ENCODE data around the gene PRXL2C. TPM values are rescaled to one million over a fixed set of nuclear protein-coding genes. Genes with fewer than 3 reads are reported as not detected.

Gene PRXL2C
- total RNA-seq, 1 experiment from 2014 or later: 8.5 TPM

DNA sequence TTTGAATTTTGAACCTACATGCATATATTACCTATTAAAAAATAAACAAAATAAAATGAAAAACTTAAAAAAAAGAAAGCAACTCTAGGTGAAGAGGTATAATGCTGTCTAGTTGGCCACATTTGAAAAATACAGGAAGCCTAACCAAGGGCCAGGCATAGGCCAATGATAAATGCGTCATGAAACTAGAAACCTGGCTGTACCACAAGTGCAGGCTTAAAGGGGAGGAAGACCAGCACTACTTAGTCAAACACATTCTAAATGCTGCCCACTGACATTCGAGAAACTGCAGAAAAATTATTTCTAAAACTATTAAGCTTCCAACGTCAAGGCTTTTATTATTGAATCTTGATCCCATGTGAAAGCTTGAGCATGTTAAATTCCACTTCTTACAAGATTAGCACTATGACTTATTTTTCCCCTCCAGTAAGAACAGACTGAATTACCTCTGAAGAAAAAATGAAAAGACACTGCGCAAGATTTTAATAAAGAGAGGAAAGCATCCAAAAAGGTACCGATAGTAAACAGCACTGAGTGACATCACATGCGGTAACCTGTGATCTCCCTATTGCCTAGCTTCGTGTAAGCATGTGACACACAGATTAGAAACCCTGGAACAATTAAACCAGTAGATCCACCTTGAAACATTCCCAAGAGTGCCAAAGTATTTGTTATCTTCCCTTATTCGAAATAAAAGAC lies 51.7 kb downstream of the PRXL2C start:
- DNase-seq: no peak
- Histone ChIP-seq H3K9me2 (ENCODE audit: insufficient read depth) (no peaks in the 10 kb centered on the region), H2AFZ (no peak overlapping the region), H3K4me1 (replicated peaks; ENCODE audit: insufficient read depth) (no peaks in the 10 kb centered on the region), H3K4me2 (no peak overlapping the region), H3K27ac (no peak overlapping the region), H3K4me3 (no peak overlapping the region), H3K36me3 (ENCODE audit: low read depth) (no peaks in the 10 kb centered on the region), H3K79me2 (ENCODE audit: low read depth) (peaks cover 37% of the 10 kb centered on the region), H3F3A (ENCODE audit: insufficient read depth, low read depth) (0 out of 2 replicates have a peak, but pooled peaks cover 3% of the 10 kb centered on the region), H3K9me3 (ENCODE audit: insufficient read depth, low read depth) (no peaks in the 10 kb centered on the region), H4K20me1 (ENCODE audit: insufficient read depth) (no peaks in the 10 kb centered on the region), H3K27me3 (ENCODE audit: insufficient read depth, low read depth) (no peaks in the 10 kb centered on the region)
- POLR2A ChIA-PET (ENCODE audit: unreplicated experiment): no interaction called here
- BruUV-seq (replicated peaks): no TSS peak
- TF ChIP-seq, protein P1, sequence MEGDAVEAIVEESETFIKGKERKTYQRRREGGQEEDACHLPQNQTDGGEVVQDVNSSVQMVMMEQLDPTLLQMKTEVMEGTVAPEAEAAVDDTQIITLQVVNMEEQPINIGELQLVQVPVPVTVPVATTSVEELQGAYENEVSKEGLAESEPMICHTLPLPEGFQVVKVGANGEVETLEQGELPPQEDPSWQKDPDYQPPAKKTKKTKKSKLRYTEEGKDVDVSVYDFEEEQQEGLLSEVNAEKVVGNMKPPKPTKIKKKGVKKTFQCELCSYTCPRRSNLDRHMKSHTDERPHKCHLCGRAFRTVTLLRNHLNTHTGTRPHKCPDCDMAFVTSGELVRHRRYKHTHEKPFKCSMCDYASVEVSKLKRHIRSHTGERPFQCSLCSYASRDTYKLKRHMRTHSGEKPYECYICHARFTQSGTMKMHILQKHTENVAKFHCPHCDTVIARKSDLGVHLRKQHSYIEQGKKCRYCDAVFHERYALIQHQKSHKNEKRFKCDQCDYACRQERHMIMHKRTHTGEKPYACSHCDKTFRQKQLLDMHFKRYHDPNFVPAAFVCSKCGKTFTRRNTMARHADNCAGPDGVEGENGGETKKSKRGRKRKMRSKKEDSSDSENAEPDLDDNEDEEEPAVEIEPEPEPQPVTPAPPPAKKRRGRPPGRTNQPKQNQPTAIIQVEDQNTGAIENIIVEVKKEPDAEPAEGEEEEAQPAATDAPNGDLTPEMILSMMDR (conservative IDR thresholded peaks at IDR 0.05): no peak
- no peak for TF ChIP-seq EZH2 (IDR thresholded peaks at IDR 0.05; ENCODE audit: low read depth)
- CTCF ChIA-PET: no interaction called here
- intact Hi-C loops (cut with micrococcal nuclease; ENCODE audit: unreplicated experiment): no loop called here

DNA sequence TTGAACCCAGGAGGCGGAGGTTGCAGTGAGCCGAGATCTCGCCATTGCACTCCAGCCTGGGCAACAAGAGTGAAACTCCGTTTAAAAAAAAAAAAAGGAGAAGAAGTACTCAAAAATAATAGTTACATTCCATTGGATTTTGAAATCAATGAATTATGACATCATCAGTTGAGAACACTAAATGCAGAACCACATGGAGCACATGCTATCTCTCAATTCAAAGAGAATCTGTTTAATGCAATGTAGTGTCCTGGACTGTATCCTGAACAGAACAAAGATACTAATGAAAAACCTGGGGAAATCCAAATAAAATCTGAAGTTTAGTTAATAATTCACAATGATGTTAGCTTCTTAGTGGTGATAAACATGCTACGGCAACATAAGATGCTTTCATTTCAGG lies 55.8 kb downstream of the PRXL2C start:
- intact Hi-C loops (cut with micrococcal nuclease; ENCODE audit: unreplicated experiment): no loop called here
- no peak overlapping the region for H3K4me3 ChIP-seq
- H3K27ac ChIP-seq: no peak overlapping the region
- no peak overlapping the region for H2AFZ ChIP-seq
- no peaks in the 10 kb centered on the region for H3K9me3 ChIP-seq (ENCODE audit: insufficient read depth, low read depth)
- H3K4me1 ChIP-seq (replicated peaks; ENCODE audit: insufficient read depth): no peaks in the 10 kb centered on the region
- no TSS peak for BruUV-seq (replicated peaks)
- DNase-seq: no peak
- TF ChIP-seq, protein P1 (conservative IDR thresholded peaks at IDR 0.05): no peak
- TF ChIP-seq EZH2 (IDR thresholded peaks at IDR 0.05; ENCODE audit: low read depth): no peak
- H3K9me2 ChIP-seq (ENCODE audit: insufficient read depth): no peaks in the 10 kb centered on the region
- ChIA-PET CTCF (no interaction called here), POLR2A (ENCODE audit: unreplicated experiment) (no interaction called here)
- H3K79me2 ChIP-seq (ENCODE audit: low read depth): peaks cover 27% of the 10 kb centered on the region
- 0 out of 2 replicates have a peak, but pooled peaks cover 3% of the 10 kb centered on the region for H3F3A ChIP-seq (ENCODE audit: insufficient read depth, low read depth)
- no peaks in the 10 kb centered on the region for H4K20me1 ChIP-seq (ENCODE audit: insufficient read depth)
- no peaks in the 10 kb centered on the region for H3K27me3 ChIP-seq (ENCODE audit: insufficient read depth, low read depth)
- H3K4me2 ChIP-seq: no peak overlapping the region
- no peaks in the 10 kb centered on the region for H3K36me3 ChIP-seq (ENCODE audit: low read depth)

DNA sequence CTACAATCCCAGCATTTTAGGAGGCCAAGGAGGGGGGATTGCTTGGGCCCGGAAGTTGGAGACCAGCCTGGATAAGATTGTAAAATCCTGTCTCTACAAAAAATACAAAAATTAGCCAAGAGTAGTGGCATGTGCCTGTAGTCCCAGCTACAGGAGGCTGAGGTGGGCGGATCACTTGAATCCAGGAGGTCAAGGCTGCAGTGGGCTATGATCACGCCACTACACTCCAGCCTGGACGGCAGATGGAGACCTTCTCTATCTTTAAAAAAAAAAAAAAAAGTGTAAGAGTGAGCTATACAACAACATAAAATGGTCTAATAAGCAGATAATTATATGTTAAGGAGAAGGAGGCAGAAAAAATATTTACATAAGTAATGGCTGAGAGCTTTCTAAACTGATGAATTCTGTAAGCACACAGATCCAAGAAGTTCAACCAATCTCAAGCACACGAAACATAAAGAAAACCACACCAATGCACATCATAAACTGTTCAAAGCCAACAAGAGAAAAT lies 58.5 kb downstream of the PRXL2C start:
- Histone ChIP-seq H3K9me3 (ENCODE audit: insufficient read depth, low read depth) (no peaks in the 10 kb centered on the region), H4K20me1 (ENCODE audit: insufficient read depth) (no peaks in the 10 kb centered on the region), H3K36me3 (ENCODE audit: low read depth) (no peaks in the 10 kb centered on the region), H3K4me2 (no peak overlapping the region), H3K27ac (no peak overlapping the region), H3F3A (ENCODE audit: insufficient read depth, low read depth) (0 out of 2 replicates have a peak, but pooled peaks cover 3% of the 10 kb centered on the region), H2AFZ (no peak overlapping the region), H3K27me3 (ENCODE audit: insufficient read depth, low read depth) (no peaks in the 10 kb centered on the region), H3K79me2 (ENCODE audit: low read depth) (peaks cover 35% of the 10 kb centered on the region), H3K4me3 (no peak overlapping the region), H3K4me1 (replicated peaks; ENCODE audit: insufficient read depth) (no peaks in the 10 kb centered on the region), H3K9me2 (ENCODE audit: insufficient read depth) (no peaks in the 10 kb centered on the region)
- POLR2A ChIA-PET (ENCODE audit: unreplicated experiment): no interaction called here
- BruUV-seq (replicated peaks): no TSS peak
- DNase-seq: no peak
- no peak for TF ChIP-seq EZH2 (IDR thresholded peaks at IDR 0.05; ENCODE audit: low read depth)
- CTCF ChIA-PET: no interaction called here
- intact Hi-C loops (cut with micrococcal nuclease; ENCODE audit: unreplicated experiment): no loop called here

Other genes with a start within 250 kb of the PRXL2C start
- gene ZNF367, start 236.9 kb downstream of the PRXL2C start, total RNA-seq (2021): 12.6 and 14.0 TPM in 2 replicates
- 8.1 and 11.0 TPM in 2 replicates for gene HABP4, start 205.1 kb downstream of the PRXL2C start, total RNA-seq (2021)
- gene CDC14B, start 35.5 kb downstream of the PRXL2C start, total RNA-seq (2021): 43.3 and 47.2 TPM in 2 replicates
- 8.4 and 8.7 TPM in 2 replicates for gene ZNF510, start 122.8 kb upstream of the PRXL2C start, total RNA-seq (2021)
- 7.2 and 11.5 TPM in 2 replicates for gene ZNF782, start 199.2 kb upstream of the PRXL2C start, total RNA-seq (2021)